Mesenchymal stem cell (in vitro differentiated cells and primary cell): ENCODE data around the gene PHF2.

Source experiments
- DNase-seq: peaks from one replicate; pipeline ENCODE4 v3.0.0-alpha.2; 2013
- H2AFZ ChIP-seq: one replicate; pipeline ENCODE4 v1.6.1; 2013; ENCODE audit warnings: low read depth, mild to moderate bottlenecking, control low read depth, inconsistent platforms, low read length, moderate library complexity
- H2AK5ac ChIP-seq: 2 replicates; pipeline ENCODE4 v1.6.1; 2013; ENCODE audit warnings: low read length, moderate library complexity, mild to moderate bottlenecking, inconsistent platforms; ENCODE audit not compliant: severe bottlenecking
- H2BK120ac ChIP-seq: one replicate; pipeline ENCODE4 v1.6.1; 2013; ENCODE audit warnings: low read depth, mild to moderate bottlenecking, inconsistent platforms, low read length, moderate library complexity
- H2BK12ac ChIP-seq, 2 experiments: one replicate each; pipeline ENCODE4 v1.6.1; 2013; ENCODE audit warnings: inconsistent platforms in 2 of 2, low read length in 2 of 2, mild to moderate bottlenecking in 2 of 2, moderate library complexity in 2 of 2, control low read depth in 1 of 2
- H2BK15ac ChIP-seq: one replicate; pipeline ENCODE4 v1.6.1; 2013; ENCODE audit warnings: mild to moderate bottlenecking, low read depth, inconsistent platforms; ENCODE audit not compliant: poor library complexity, severe bottlenecking
- H2BK5ac ChIP-seq: 2 replicates; pipeline ENCODE4 v1.6.1; 2013; ENCODE audit warnings: low read depth, mild to moderate bottlenecking, low read length, control low read depth, inconsistent platforms; ENCODE audit not compliant: poor library complexity, severe bottlenecking
- H3K14ac ChIP-seq, 2 experiments: one replicate each; pipeline ENCODE4 v1.6.1; 2013; ENCODE audit warnings: inconsistent platforms in 2 of 2, low read length in 2 of 2, control low read depth in 1 of 2, mild to moderate bottlenecking in 1 of 2, moderate library complexity in 1 of 2
- H3K18ac ChIP-seq, 2 experiments: one replicate each; pipeline ENCODE4 v1.6.1; 2013; ENCODE audit warnings: inconsistent platforms in 2 of 2, low read length in 2 of 2, control low read depth in 1 of 2, low read depth in 1 of 2, mild to moderate bottlenecking in 1 of 2
- H3K23ac ChIP-seq, 2 experiments: one replicate each; pipeline ENCODE4 v1.6.1; 2013; ENCODE audit warnings: inconsistent platforms in 2 of 2, low read length in 2 of 2, mild to moderate bottlenecking in 2 of 2, moderate library complexity in 2 of 2, control low read depth in 1 of 2
- H3K27ac ChIP-seq: 2 replicates; pipeline ENCODE4 v1.5.1; 2013; ENCODE audit warnings: mild to moderate bottlenecking, moderate library complexity, low read length, control low read depth, inconsistent platforms; ENCODE audit not compliant: poor library complexity, severe bottlenecking
- H3K27me3 ChIP-seq, 2 experiments: 2 replicates each; pipeline versions ENCODE4 v1.6.1 to v1.7.0; 2013; ENCODE audit warnings: low read length in 2 of 2, mild to moderate bottlenecking in 2 of 2, moderate library complexity in 2 of 2, control low read depth in 1 of 2, inconsistent platforms in 1 of 2; ENCODE audit not compliant: control insufficient read depth in 1 of 2, insufficient read depth in 1 of 2
- H3K36me3 ChIP-seq, 2 experiments: 2 replicates each; pipeline versions ENCODE4 v1.6.1 to v1.7.0; 2013; ENCODE audit warnings: low read length in 2 of 2, control low read depth in 1 of 2, inconsistent platforms in 1 of 2, low read depth in 1 of 2, mild to moderate bottlenecking in 1 of 2; ENCODE audit not compliant: insufficient read depth in 2 of 2, control insufficient read depth in 1 of 2
- H3K4ac ChIP-seq, 2 experiments: one replicate each; pipeline ENCODE4 v1.6.1; 2013; ENCODE audit warnings: inconsistent platforms in 2 of 2, low read length in 2 of 2, mild to moderate bottlenecking in 2 of 2, moderate library complexity in 2 of 2, control low read depth in 1 of 2, low read depth in 1 of 2
- H3K4me1 ChIP-seq: 2 replicates; pipeline ENCODE4 v1.6.1; 2013; ENCODE audit warnings: low read depth, low read length, control low read depth; ENCODE audit not compliant: control insufficient read depth, insufficient read depth
- H3K4me2 ChIP-seq: 2 replicates; pipeline ENCODE4 v1.6.1; 2013; ENCODE audit warnings: low read length, mild to moderate bottlenecking, inconsistent platforms; ENCODE audit not compliant: poor library complexity, severe bottlenecking
- H3K4me3 ChIP-seq, 2 experiments: 2 replicates each; pipeline versions ENCODE4 v1.5.1 to v1.7.0; 2013; ENCODE audit warnings: low read length in 2 of 2, mild to moderate bottlenecking in 2 of 2, control low read depth in 1 of 2, low read depth in 1 of 2; ENCODE audit not compliant: insufficient read depth in 1 of 2
- H3K79me1 ChIP-seq: replicated peaks from 2 replicates; pipeline ENCODE4 v1.6.1; 2013; ENCODE audit warnings: mild to moderate bottlenecking, control low read depth, low read length, inconsistent platforms; ENCODE audit not compliant: poor library complexity, severe bottlenecking
- H3K9ac ChIP-seq: 2 replicates; pipeline ENCODE4 v1.7.0; 2013; ENCODE audit warnings: mild to moderate bottlenecking, low read length, moderate library complexity
- H3K9me3 ChIP-seq: 2 replicates; pipeline ENCODE4 v1.7.0; 2013; ENCODE audit warnings: mild to moderate bottlenecking, low read length; ENCODE audit not compliant: control insufficient read depth
- H4K8ac ChIP-seq: one replicate; pipeline ENCODE4 v1.6.1; 2013; ENCODE audit warnings: inconsistent platforms, mild to moderate bottlenecking, low read length, moderate library complexity
- H4K91ac ChIP-seq: one replicate; pipeline ENCODE4 v1.6.1; 2013; ENCODE audit warnings: mild to moderate bottlenecking, low read length, inconsistent platforms
- WGBS: methylation state at CpG from one replicate; pipeline ENCODE4 v1.1.7; 2013; ENCODE audit warnings: mixed read lengths; 5-methylcytosine and 5-hydroxymethylcytosine counted together

The PHF2 gene

DNA sequence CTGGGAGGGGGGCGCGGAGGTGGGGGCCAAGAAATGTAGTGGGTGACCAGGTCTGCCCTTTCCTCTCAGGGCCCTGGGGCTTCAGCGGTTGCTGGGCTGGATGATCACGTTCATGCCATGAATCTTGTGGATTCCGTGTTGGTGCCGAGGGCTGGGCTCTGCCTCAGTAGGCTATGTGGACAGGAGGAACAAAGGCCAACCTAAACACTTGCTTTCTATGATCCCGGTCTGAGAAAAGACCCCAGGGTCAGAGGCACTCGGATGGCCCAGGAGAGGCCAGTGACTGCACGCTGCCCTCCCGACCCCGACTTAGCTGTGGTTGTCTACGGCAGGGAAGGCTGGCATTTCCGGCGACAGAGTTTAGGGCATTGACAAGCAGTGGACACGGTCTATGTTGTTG is 26.6 kb downstream of the PHF2 start:
- no peaks in the 10 kb centered on the region for H3K27me3 ChIP-seq
- H3K27ac ChIP-seq: no peak overlapping the region
- no peak overlapping the region for H3K14ac ChIP-seq
- H2BK15ac ChIP-seq: no peak overlapping the region
- no peak overlapping the region for H3K4ac ChIP-seq
- H3K79me1 ChIP-seq: peaks cover 47% of the 10 kb centered on the region
- H4K91ac ChIP-seq: no peak overlapping the region
- H3K9me3 ChIP-seq: peaks cover 2% of the 10 kb centered on the region
- no peak overlapping the region for H2BK5ac ChIP-seq
- H3K4me1 ChIP-seq: peaks cover 9% of the 10 kb centered on the region
- no peak overlapping the region for H3K4me2 ChIP-seq
- no peak overlapping the region for H3K9ac ChIP-seq
- H4K8ac ChIP-seq: no peak overlapping the region
- no peak overlapping the region for H2AK5ac ChIP-seq
- no peak overlapping the region for H3K23ac ChIP-seq
- no peak overlapping the region for H2AFZ ChIP-seq
- H3K36me3 ChIP-seq: peaks cover 0 to 11% of the 10 kb centered on the region in 2 experiments
- no peak for DNase-seq
- H3K4me3 ChIP-seq: no peak overlapping the region
- H2BK120ac ChIP-seq: no peak overlapping the region
- H3K18ac ChIP-seq: no peak overlapping the region
- WGBS: 99% methylated on average over 15 of the region's 15 CpGs
- H2BK12ac ChIP-seq: no peak overlapping the region

GRCh38 chr9:93603906-93604326 is 27.5 kb downstream of the PHF2 start:
- Histone ChIP-seq H3K4ac (no peak overlapping the region), H2AK5ac (no peak overlapping the region), H3K18ac (no peak overlapping the region), H3K23ac (no peak overlapping the region), H2BK120ac (no peak overlapping the region), H3K27ac (no peak overlapping the region), H2BK15ac (no peak overlapping the region), H3K9me3 (peaks cover 3% of the 10 kb centered on the region), H3K36me3 (peaks cover 0 to 11% of the 10 kb centered on the region in 2 experiments), H3K27me3 (no peaks in the 10 kb centered on the region), H2BK5ac (no peak overlapping the region), H3K14ac (no peak overlapping the region), H2BK12ac (no peak overlapping the region), H4K8ac (no peak overlapping the region), H3K9ac (no peak overlapping the region), H3K79me1 (peaks cover 43% of the 10 kb centered on the region), H4K91ac (no peak overlapping the region), H3K4me2 (no peak overlapping the region), H3K4me3 (no peak overlapping the region), H2AFZ (no peak overlapping the region), H3K4me1 (peaks cover 4% of the 10 kb centered on the region)
- no peak for DNase-seq
- WGBS: 94% methylated on average over 4 of the region's 4 CpGs

GRCh38 chr9:93606187-93606586 is 29.8 kb downstream of the PHF2 start:
- Histone ChIP-seq H2BK120ac (no peak overlapping the region), H4K91ac (no peak overlapping the region), H2BK15ac (no peak overlapping the region), H3K4me2 (no peak overlapping the region), H3K4me1 (no peaks in the 10 kb centered on the region), H3K27ac (no peak overlapping the region), H3K18ac (no peak overlapping the region), H3K4ac (no peak overlapping the region), H2AFZ (no peak overlapping the region), H2BK12ac (no peak overlapping the region), H3K9me3 (peaks cover 20% of the 10 kb centered on the region), H2BK5ac (no peak overlapping the region), H3K9ac (no peak overlapping the region), H2AK5ac (no peak overlapping the region), H3K36me3 (no peaks in the 10 kb centered on the region), H3K23ac (no peak overlapping the region), H3K14ac (no peak overlapping the region), H4K8ac (no peak overlapping the region), H3K27me3 (no peaks in the 10 kb centered on the region), H3K4me3 (no peak overlapping the region), H3K79me1 (peaks cover 38% of the 10 kb centered on the region)
- WGBS: 47% methylated on average over 2 of the region's 3 CpGs
- no peak for DNase-seq

DNA sequence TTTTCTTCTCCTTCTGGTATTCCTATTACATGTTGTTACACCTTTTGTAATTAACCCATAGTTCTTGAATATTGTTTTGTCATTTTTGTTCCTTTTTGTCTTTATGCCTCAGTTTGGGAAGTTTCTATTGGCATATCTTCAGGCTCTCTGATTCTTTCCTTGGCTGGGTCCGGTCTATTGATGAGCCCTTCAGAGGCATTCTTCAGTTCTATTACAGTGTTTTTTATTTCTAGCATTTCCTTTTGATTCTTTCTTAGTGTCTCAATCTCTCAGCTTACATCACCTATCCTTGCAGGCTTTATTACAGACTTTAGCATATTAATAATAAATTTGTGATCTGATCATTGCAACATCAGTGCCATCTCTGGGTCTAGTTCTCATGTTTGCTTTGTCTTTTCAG is 33.8 kb downstream of the PHF2 start:
- Histone ChIP-seq H2BK5ac (no peak overlapping the region), H3K23ac (no peak overlapping the region), H3K27me3 (no peaks in the 10 kb centered on the region), H3K9me3 (peaks cover 20% of the 10 kb centered on the region), H3K4me2 (no peak overlapping the region), H3K14ac (no peak overlapping the region), H2AK5ac (no peak overlapping the region), H3K4ac (no peak overlapping the region), H3K9ac (no peak overlapping the region), H4K91ac (no peak overlapping the region), H3K18ac (no peak overlapping the region), H3K27ac (no peak overlapping the region), H2BK15ac (no peak overlapping the region), H3K4me1 (no peaks in the 10 kb centered on the region), H4K8ac (no peak overlapping the region), H3K79me1 (peaks cover 33% of the 10 kb centered on the region), H2BK120ac (no peak overlapping the region), H2BK12ac (no peak overlapping the region), H3K4me3 (no peak overlapping the region), H3K36me3 (no peaks in the 10 kb centered on the region), H2AFZ (no peak overlapping the region)
- 100% methylated on average over 1 of the region's 1 CpG for WGBS
- DNase-seq: no peak
